ENCODE results near the gene NPAS4.

GRCh38 chr11:66417000-66417399 lies 3.8 kb upstream of the NPAS4 start:
- TF ChIP-seq POLR2A (IDR thresholded peaks at IDR 0.05): no peak
- TF ChIP-seq CTCF (IDR thresholded peaks at IDR 0.05): no peak

All from gastroesophageal sphincter (tissue), 3 donors.